HG03108 (cell line): ENCODE results near the gene CCDC38.
A peak's percentile ranks its signal among the peaks of the same experiment; 100 is the strongest.
"Not testable (repeated sequence)": the region's sequence is repeated elsewhere in the genome, so short reads cannot be mapped to it uniquely, and the experiment has no call there.

ENCODE experiments used
- ATAC-seq: cut with Tn5 transposase; IDR thresholded peaks from one replicate; pipeline ENCODE4 v1.9.1; 2021; ENCODE audit warnings: moderate library complexity; ENCODE audit not compliant: unreplicated experiment

The CCDC38 gene

GRCh38 chr12:95887311-95887710 lies 55.1 kb downstream of the CCDC38 start:
- no peak for ATAC-seq

GRCh38 chr12:95884998-95885397 lies 57.4 kb downstream of the CCDC38 start:
- ATAC-seq = no peak

GRCh38 chr12:95882873-95883272 lies 59.5 kb downstream of the CCDC38 start:
- ATAC-seq = no peak

GRCh38 chr12:95882080-95882479 lies 60.3 kb downstream of the CCDC38 start:
- no peak for ATAC-seq

- ATAC-seq = no peak
Measured at GRCh38 chr12:95881331-95881955, 61.0 kb downstream of the CCDC38 start.

- ATAC-seq = no peak
Measured at GRCh38 chr12:95880895-95881294, 61.5 kb downstream of the CCDC38 start.

GRCh38 chr12:95877622-95878021 lies 64.8 kb downstream of the CCDC38 start:
- ATAC-seq = no peak

GRCh38 chr12:95874452-95874851 lies 68.0 kb downstream of the CCDC38 start:
- no peak for ATAC-seq

- no peak for ATAC-seq
Measured at GRCh38 chr12:95870897-95871296, 71.5 kb downstream of the CCDC38 start.

GRCh38 chr12:95863337-95863736 lies 79.1 kb downstream of the CCDC38 start:
- ATAC-seq = no peak

GRCh38 chr12:95862038-95862437 lies 80.4 kb downstream of the CCDC38 start:
- ATAC-seq = no peak

GRCh38 chr12:95859947-95860850 lies 82.2 kb downstream of the CCDC38 start:
- no peak for ATAC-seq

- ATAC-seq = no peak
Measured at GRCh38 chr12:95859344-95859816, 83.0 kb downstream of the CCDC38 start.

GRCh38 chr12:95858451-95859343 lies 83.7 kb downstream of the CCDC38 start, which contains the start of gene SNRPF:
TSS of gene SNRPF (plus strand) at chr12:95858952. CDS start at chr12:95859074, 122 bp downstream.
- ATAC-seq = peak; percentile 99

GRCh38 chr12:95857799-95858198 lies 84.6 kb downstream of the CCDC38 start:
- no peak for ATAC-seq

- ATAC-seq = no peak
Measured at GRCh38 chr12:95857156-95857555, 85.3 kb downstream of the CCDC38 start.

GRCh38 chr12:95852133-95852532 lies 90.3 kb downstream of the CCDC38 start:
- no peak for ATAC-seq

GRCh38 chr12:95851606-95852005 lies 90.8 kb downstream of the CCDC38 start:
- no peak for ATAC-seq

- ATAC-seq = no peak
Measured at GRCh38 chr12:95848575-95849388, 93.6 kb downstream of the CCDC38 start.

- not testable (repeated sequence) for ATAC-seq
Measured at GRCh38 chr12:95842426-95842825, 100.0 kb downstream of the CCDC38 start.
